ENCODE results near the gene STEAP4.
A peak's percentile ranks its signal among the peaks of the same experiment; 100 is the strongest.
"Not testable (repeated sequence)": the region's sequence is repeated elsewhere in the genome, so short reads cannot be mapped to it uniquely, and the experiment has no call there.

Gene STEAP4

DNA sequence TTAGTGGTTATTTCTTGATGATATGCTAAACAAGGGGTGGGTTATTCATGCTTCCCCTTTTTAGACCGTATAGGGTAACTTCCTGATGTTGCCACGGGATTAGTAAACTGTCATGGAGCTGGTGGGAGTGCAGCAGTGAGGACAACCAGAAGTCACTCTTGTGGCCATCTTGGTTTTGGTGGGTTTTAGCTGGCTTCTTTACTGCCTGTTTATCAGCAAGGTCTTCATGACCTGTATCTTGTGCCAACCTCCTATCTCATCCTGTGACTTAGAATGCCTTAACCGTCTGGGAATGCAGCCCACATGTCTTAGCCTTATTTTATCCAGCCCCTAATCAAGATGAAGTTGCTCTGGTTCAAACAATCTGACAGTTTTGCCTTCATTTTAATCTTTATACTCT, 41.7 kb downstream of the STEAP4 start:
- DNase-seq, result not testable (repeated sequence)

DNA sequence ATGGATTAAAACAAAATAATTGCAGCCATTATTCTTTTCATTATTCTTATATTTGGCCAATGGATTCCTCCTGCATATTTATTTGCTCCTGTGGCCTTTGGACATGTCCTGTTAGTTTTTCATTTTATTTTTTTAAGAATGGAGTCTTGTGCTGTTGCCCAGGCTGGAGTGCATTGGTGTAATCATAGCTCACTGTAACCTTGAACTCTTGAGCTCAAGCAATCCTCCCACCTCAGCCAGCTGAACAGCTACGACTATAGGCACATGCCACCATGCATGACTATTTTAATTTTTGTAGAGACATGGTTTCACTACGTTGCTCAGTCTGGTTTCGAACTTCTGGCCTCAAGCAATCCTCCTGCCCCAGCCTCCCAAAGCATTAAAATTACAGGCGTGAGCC, 44.1 kb downstream of the STEAP4 start:
- no peak for DNase-seq

DNA sequence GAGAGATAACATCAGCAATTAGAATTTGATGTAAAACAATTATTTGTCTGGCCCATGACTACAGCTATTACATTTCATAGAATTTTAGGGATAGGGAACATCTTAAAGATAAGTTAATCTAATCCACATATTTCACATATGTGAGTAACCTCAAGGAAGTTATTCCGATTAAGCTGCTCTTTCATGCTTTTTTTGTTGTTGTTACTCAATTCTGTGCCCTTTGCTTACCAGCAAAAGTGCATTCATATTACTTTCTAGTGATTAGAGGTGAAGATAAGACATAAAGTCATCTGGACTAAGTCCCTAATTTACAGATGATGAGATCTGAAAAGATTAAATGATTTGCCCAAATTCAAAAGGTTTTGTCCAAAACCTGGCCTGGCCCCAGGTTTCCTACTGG, 46.0 kb downstream of the STEAP4 start:
- DNase-seq, result no peak

DNA sequence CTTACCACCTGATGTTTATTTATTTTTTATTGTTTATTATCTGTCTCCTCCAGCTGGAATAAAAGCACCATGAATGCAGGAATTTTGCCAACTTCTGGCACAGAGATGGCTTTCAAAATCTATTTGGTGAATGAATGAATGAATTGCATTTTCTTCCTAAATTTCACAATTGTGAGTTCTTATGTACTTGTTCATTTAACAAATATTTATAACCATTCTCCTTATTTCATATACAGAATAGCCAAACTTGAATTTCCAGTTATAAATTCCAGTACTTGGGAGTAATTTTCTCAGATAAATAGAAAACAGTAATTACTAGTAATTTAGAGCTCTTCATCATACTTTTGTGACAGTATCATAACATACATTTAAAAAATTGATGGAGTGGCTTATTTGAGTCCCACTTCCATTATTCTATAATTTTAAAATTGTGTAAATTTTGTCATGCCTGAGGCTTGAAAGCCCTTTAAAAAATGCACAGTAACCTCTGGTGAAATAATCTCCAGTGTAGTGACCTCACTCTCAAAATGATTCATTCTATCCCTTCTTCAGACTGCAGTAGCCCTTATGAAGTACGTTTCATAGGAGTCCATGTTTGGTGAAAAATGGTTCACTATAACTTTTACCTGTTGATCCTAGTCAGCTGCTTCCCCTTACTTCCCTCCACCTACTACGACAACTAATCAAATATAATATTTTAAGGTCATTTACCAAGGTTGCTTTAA, 46.9 kb downstream of the STEAP4 start:
- DNase-seq, result no peak

DNA sequence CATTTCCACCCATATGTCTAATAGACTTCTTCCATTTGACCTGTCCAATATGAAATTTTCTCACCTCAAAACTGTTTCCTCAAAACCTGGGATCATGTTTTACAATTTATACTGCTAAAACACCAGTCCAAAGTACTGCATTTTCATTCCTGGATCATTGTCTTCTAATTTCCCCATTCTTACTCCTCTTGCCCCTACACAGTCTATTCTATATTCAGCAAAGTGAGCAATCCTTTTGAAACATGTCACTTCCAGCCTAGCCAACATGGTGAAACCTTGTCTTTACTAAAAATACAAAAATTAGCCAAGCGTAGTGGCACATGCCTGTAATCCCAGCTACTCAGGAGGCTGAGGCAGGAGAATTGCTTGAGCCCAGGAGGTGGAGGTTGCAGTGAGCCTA, 48.4 kb downstream of the STEAP4 start:
- DNase-seq, result not testable (repeated sequence)

DNA sequence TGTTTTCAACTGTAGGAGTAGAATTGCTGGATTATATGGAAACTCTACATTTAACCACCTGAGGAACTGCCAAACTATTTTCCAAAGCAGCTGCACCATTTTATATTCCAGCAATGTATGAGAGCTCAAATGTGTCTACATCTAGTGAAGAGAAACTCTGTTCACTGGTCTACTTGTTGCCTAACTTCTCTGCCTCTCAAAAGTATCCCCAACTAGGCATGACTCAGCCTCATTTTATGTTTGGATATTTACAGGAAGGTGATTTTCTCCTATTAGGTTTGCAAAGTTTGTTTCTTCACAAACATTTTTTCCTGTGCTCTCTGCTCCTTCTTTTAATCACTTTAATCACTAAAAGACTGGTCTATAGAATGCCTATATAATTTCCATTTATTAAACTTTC, 49.8 kb downstream of the STEAP4 start:
- no peak for DNase-seq

DNA sequence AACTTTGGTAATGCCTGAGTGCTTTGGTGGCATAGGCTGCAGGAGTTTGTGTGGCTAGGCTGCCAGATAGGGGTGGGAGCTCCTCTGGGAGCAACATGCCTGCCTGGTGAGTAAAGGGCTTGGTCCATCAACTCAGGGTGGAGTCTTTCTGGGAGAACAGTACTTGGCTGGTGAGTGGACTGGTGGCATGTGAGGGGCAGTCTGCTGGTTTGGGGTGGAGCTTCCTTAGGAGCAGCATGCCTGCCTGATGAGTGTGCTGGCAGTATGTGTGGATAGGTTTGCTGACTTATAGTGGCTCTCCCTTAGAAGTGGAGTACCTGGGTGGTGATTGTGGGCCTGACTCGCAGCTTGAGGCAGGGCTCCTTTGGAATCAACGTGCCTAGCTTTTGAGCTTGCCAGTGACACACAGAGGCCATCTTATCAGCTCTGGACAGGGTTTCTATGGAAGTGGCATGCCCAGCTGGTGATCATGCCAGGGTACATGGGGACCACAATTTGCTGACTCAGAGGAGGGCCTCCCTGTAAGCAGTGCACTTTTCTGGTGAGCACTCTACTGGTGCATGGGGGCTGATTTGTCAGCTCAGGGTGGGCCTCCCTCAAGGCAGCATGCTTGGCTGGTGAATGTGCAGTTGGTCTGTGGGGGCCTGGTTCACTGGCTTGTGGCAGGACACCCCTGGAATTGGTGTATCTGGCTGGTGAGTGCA, 51.8 kb downstream of the STEAP4 start:
- DNase-seq, result no peak

DNA sequence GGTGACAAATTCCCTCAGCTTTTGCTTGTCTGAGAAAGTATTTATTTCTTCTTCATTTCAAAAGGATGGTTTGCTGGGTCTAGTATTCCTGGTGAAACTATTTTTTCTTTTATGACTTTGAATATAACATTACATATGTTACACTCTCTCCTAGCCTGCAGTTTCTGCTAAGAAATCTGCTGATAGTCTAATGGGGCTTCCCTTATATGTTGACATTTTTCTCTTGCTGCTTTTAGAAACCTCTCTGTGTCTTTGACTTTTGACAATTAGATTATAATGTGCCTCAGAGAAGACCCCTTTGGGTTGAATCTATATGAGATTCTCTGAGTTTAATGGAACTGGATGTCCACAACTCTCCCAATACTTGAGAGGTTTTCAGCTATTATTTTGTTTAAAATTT, 53.1 kb downstream of the STEAP4 start:
- DNase-seq, result no peak

DNA sequence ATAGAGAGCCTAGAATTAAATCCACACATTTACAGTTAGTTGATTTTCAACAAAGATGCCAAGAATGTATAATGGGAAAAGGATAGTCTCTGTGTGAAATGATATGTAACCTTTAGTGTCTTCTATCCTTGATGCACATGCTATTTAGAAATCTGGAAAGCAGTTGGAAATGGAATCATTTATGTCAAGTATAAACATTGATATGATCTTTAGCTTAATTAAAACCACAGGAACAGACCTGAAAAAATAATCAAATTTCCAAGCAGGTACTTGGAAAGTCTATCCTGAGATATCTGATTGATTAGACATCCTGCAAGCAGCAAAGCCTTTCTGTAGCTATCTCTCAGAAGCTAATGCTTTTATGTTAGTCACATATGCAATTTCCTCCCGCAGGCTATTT, 62.4 kb downstream of the STEAP4 start:
- no peak for DNase-seq

DNA sequence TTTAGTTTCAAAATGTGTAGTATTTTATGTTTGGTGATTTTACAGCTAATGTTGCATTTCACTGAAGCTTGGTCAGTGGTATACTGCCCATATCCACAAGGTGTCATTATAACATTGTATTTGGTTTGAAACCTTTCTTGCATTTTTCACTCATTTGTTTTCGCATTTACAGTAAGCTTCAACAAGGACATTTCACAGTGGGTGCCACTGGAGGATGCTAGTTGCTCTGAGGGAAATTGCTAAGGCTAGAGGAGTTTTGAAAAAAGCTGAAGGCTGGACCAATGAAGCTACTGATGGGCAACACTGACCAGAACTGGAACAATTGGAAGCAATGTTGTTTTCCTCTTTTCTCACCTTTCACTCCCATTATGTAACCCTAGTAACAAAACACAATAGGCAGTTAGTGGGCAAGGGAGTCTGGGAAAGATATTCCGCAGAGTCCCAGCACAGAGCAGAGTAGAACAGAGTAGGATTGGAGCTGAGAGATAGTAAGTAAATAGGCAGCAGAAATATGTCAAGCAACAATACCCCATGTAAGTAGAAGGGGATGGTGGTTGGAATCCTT, 63.3 kb downstream of the STEAP4 start:
- DNase-seq, result peak; percentile 31

DNA sequence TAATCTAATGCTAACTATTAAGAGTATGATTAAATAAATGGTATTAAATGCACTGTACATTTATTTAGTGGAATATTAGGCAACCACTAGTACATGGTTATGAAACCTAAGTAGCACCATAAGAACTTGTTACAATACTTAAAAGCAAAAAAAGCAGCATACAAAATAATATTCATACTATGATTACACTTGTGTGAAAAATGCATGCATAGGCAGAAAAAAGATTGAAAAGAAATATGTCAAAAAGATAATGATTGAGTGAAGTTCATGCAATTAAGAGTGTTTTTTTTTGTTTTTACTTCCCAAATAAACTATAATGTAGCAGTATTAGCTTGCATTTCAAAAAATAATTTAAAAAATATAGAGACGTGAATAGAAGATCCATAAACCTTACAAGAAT, 66.8 kb downstream of the STEAP4 start:
- no peak for DNase-seq

DNA sequence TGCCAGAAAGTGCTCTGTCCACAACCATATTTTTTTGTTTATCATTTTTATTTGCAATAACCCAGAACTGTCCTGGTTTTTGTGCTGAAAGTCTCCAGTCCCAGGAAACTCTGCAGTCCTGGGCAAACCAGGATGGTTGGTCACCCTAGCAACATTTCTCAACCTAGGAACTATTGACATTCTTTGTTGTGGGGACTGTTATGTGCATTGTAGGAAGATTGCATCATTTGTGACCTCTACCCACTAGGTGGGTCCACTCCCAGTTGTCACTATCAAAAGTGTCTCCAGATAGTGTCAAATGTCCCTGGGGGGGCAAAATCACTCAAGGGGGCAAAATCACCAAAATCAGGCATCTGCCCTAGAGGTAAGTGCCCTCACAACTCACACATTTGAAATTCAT, 72.9 kb downstream of the STEAP4 start:
- DNase-seq, result no peak

DNA sequence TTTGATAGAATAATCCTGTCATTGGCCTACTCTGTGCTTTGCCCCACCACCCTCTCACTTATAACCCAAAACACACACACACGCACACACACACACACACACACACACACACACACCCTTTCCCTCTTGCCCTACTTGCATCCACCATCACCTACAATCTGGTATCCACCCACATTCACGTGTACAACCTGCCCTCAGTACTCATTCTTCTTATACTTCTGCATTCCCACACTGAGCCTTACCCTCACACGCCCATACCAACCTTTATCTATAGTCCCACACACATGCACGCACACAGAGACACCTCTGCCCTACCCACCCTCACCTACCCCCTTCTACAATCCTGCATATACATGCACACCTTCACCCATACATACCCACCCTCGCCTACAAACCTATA, 76.0 kb downstream of the STEAP4 start:
- DNase-seq, result no peak

DNA sequence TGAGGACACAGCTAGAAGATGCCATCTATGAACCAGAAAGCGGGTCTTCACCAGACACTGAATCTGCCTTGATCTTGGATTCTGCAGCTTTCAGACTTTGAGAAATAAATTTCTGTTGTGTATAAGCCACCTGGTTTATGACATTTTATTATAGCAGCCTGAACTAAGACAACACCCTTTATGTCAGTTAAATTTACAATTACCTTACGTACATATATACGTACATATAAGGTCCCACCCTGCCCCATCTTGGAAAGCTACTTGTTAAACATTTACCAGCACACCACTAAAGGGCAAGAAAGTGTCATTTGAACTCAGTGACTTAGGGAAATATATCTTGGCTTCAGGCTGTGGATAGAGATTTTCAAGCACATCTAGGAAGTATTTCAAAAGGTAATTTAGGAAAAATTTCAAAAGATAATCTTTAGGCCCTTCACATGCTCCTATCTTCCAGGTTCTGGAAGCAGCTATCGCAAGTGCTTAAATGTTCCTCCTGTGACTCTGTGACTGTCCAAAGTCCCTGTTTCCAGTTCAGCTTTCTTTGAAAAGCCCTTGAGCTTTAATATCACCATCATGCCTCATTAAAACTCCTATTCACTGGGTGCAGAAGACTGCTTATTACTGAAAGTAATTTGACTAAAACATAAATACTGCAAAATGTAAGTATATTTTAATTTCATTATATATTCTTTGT, 77.2 kb downstream of the STEAP4 start:
- no peak for DNase-seq

DNA sequence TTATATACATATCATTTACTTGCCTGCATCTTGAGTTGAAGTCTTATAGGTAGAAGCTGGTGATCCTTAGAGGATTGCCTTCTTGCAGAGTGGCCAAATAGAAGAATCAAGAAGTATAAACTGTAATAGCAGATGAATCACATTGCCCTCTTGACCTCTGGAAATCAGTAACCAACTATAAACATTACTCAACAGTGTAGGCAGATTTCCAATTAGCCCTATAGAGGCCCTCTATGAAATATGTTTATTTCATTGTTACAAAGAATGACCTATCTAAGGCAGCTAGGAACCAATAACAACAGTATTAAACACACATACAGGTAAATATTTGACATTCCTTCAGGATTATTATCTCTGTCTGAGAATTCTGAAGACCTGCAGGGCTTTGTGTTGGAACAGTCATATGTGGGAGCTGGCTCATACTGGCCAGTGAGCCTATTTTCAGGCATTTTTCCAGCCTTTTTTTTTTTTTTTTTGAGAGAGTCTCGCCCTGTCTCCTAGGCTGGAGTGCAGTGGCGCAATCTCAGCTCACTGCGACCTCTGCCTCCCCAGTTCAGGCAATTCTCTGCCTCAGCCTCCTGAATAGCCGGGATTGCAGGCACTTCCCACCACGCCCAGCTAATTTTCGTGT, 79.7 kb downstream of the STEAP4 start:
- no peak for DNase-seq

DNA sequence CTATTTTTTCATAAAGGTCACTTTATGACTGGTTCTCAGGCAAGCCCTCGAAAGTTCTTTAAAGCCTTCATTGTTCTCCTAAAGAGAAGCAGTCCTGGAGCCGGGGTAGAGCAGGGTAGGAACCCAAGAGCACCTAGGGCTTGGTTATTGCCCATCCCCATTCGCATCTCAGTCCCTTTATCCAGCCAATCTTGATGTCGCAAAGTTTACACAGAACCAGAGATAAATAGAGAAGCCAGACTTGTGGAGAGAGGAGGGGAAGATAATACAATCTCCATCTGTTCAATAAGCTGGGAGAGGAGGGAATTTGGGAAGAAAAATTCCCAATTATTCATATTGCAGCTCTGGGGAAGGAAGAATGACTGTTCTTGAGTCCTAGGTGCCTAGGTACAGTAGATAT, 80.5 kb downstream of the STEAP4 start:
- no peak for DNase-seq

DNA sequence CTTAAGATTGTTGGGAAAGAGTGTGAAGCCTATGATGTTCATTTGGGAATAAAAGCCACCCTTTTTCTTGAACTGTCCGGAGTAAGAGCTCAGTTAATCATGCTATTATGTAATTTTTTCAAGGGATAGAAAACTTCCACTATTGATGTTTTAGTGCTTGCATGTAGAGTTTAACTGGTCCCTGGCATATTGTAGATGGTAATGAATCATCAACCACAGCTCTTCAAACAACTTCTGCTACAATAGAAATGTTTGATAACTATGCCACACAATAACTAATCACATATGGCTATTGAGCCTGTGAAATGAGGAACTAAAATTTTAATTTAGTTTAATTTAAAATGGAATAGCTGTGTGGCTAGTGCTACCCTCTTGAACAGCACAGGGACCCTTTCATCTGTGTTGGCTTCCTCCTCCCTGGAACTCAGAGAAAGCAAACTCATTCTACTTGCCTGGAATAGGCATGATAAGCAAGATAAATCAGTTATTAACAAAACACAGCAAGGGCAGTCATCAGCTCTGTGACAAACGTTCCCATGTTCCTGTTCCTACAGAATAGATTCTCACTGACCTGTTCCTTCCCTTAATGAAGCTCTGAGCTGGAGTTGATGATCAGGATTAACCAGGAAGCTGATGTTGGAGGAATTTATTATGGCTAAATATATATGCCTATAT, 82.0 kb downstream of the STEAP4 start:
- DNase-seq, result no peak

DNA sequence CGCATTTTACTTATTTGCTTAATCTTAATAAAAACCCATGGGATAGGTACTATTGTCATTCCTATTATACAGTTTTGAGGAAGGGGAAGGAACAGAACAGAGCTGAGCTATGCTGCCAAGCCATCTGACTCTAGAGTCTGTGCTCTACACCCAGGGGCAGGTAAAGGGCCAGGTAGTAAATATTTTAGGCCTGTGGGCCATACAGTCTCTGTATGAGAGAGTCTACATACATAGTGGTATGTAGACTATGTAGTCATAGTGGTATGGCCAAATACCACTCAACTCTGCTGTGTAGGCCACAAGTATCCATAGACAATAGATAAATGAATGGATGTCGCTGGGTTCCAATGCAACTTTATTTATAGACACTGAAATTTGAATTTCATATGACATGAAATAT, 83.4 kb downstream of the STEAP4 start:
- no peak for DNase-seq

Data from DMS 273 treated with DMSO at 0.1 percent for 48 hours (cell line).